Activated CD4-positive, alpha-beta memory T cell treated with anti-CD3 and anti-CD28 coated beads for 36 hours (primary cell): ENCODE measurements around the gene LRMDA. TPM values are rescaled to one million over a fixed set of nuclear protein-coding genes. Genes with fewer than 3 reads are reported as not detected.

Source experiments
- CTCF ChIA-PET: fragments of 350-600 bp; sonication (Branson Sonifier 250); formaldehyde crosslinking; loops from one replicate; lab custom pipeline; 2021; ENCODE audit warnings: antibody characterized with exemption, inconsistent platforms; lab: Charles Lee
- POLR2A ChIA-PET: fragments of 350-600 bp; sonication (Branson Sonifier 250); formaldehyde crosslinking; loops from one replicate; lab custom pipeline; 2021; ENCODE audit warnings: antibody characterized with exemption; lab: Charles Lee
- DNase-seq: peaks from one replicate; pipeline ENCODE4 v3.0.0-alpha.2; 2020
- H3K27ac Mint-ChIP-seq: one replicate; pipeline ENCODE4 v1.8.0; 2021; ENCODE audit warnings: mixed read lengths
- H3K27me3 Mint-ChIP-seq: one replicate; pipeline ENCODE4 v1.8.0; 2021; ENCODE audit warnings: mixed read lengths
- H3K36me3 Mint-ChIP-seq: one replicate; pipeline ENCODE4 v1.8.0; 2021; ENCODE audit warnings: mixed read lengths
- H3K4me1 Mint-ChIP-seq: one replicate; pipeline ENCODE4 v1.8.0; 2021; ENCODE audit warnings: low read depth, mixed read lengths
- H3K4me3 Mint-ChIP-seq: one replicate; pipeline ENCODE4 v1.8.0; 2021; ENCODE audit warnings: mild to moderate bottlenecking, mixed read lengths
- H3K9me3 Mint-ChIP-seq: one replicate; pipeline ENCODE4 v1.8.0; 2021; ENCODE audit warnings: mixed read lengths
- intact Hi-C: fragments of 100-400 bp; cut with micrococcal nuclease; formaldehyde crosslinking; loops from one replicate; pipeline ENCODE4 v1.15.1; 2023
- total RNA-seq, 2 experiments: library from RNA; stranded (reverse); gene quantifications; one replicate each; pipeline ENCODE4 v1.2.3, GENCODE V29; 2021

The LRMDA gene
- total RNA-seq, 2 experiments from 2014 or later, result not detected

- ChIA-PET POLR2A (no interaction called here), CTCF (no interaction called here)
- Mint-ChIP-seq H3K36me3 (no peaks in the 10 kb centered on the region), H3K4me3 (no peak overlapping the region), H3K27ac (no peak overlapping the region), H3K9me3 (no peaks in the 10 kb centered on the region), H3K27me3 (peaks cover 1% of the 10 kb centered on the region), H3K4me1 (no peaks in the 10 kb centered on the region)
- DNase-seq, result no peak
- intact Hi-C loops, result no loop called here
Measured at GRCh38 chr10:76116523-76116922, 685.1 kb downstream of the LRMDA start.

DNA sequence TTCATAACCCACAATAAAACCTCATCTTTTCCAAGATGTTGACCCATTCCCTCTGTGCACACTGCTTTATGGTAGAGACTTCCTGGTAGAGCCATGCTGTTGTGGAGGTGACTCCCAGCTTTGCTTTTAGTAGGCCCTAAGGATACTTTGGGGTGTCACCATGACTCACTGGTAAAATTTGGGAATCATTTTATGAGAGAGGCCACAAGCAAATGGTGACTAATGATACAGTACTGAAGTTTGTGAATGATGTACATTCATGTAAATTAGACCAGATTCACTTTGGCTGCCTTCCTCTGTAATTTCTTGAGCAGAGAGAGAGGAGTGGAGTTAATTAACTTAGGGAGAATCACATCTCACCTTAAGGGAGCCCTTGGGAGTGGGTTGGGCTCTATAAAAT is 686.5 kb downstream of the LRMDA start:
- H3K36me3 Mint-ChIP-seq, result no peaks in the 10 kb centered on the region
- CTCF ChIA-PET, result no interaction called here
- H3K9me3 Mint-ChIP-seq, result no peaks in the 10 kb centered on the region
- no peak overlapping the region for H3K27ac Mint-ChIP-seq
- no peak for DNase-seq
- H3K27me3 Mint-ChIP-seq, result peaks cover 1% of the 10 kb centered on the region
- no peak overlapping the region for H3K4me3 Mint-ChIP-seq
- no peaks in the 10 kb centered on the region for H3K4me1 Mint-ChIP-seq
- POLR2A ChIA-PET, result no interaction called here
- intact Hi-C loops, result no loop called here

DNA sequence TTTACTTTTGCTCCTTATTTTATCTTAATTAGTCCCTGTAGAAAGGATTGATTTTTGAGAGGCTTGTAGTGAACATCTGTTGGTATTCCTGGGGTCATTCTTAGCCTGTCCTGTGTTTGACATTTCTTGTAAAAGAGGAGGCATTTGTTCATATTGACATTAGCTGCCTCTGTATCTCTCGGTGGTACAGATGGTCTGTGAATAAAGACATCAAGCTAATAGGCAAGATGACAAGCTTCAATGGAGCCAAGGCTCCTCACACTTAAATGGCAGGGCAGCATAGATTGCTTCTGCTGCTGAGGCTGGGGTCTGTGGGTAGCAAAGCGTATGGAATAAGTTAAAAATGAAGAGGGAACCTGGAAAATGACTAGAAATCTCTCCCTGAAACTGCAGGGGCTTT is 687.6 kb downstream of the LRMDA start:
- no peak for DNase-seq
- no peaks in the 10 kb centered on the region for H3K36me3 Mint-ChIP-seq
- no peaks in the 10 kb centered on the region for H3K9me3 Mint-ChIP-seq
- ChIA-PET POLR2A (no interaction called here), CTCF (no interaction called here)
- peaks cover 1% of the 10 kb centered on the region for H3K27me3 Mint-ChIP-seq
- no peak overlapping the region for H3K4me3 Mint-ChIP-seq
- intact Hi-C loops, result no loop called here
- H3K4me1 Mint-ChIP-seq, result no peaks in the 10 kb centered on the region
- no peak overlapping the region for H3K27ac Mint-ChIP-seq

GRCh38 chr10:76119515-76119914 is 688.1 kb downstream of the LRMDA start:
- no peaks in the 10 kb centered on the region for H3K9me3 Mint-ChIP-seq
- ChIA-PET CTCF (no interaction called here), POLR2A (no interaction called here)
- no peak overlapping the region for H3K27ac Mint-ChIP-seq
- H3K4me3 Mint-ChIP-seq, result no peak overlapping the region
- DNase-seq, result no peak
- H3K36me3 Mint-ChIP-seq, result no peaks in the 10 kb centered on the region
- intact Hi-C loops, result no loop called here
- H3K4me1 Mint-ChIP-seq, result no peaks in the 10 kb centered on the region
- peaks cover 1% of the 10 kb centered on the region for H3K27me3 Mint-ChIP-seq

- no peak for DNase-seq
- Mint-ChIP-seq H3K4me3 (no peak overlapping the region), H3K9me3 (no peaks in the 10 kb centered on the region), H3K4me1 (no peaks in the 10 kb centered on the region), H3K27me3 (peaks cover 1% of the 10 kb centered on the region), H3K36me3 (no peaks in the 10 kb centered on the region), H3K27ac (no peak overlapping the region)
- intact Hi-C loops, result no loop called here
- CTCF ChIA-PET, result no interaction called here
- POLR2A ChIA-PET, result no interaction called here
Measured at GRCh38 chr10:76122056-76122455, 690.6 kb downstream of the LRMDA start.

DNA sequence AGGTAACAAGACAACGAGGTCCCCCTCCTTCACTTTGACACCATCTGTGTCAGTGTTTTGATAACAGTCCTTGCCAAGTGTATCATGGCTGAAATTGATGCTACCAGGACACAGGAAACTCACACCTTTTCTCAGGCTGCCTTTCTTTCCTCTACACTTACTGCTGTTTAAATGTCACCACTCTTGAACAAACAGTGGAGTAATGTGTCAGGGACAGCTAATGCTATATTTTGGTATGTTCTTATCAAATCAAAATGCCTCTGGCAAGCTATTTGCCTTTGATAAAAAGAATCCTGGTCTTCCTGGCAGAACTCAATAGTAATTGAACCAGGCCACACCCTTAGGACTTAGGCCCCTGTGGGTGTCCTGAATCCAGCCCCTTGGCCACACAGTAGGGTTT is 692.9 kb downstream of the LRMDA start:
- Mint-ChIP-seq H3K4me1 (no peaks in the 10 kb centered on the region), H3K27me3 (peaks cover 1% of the 10 kb centered on the region), H3K9me3 (no peaks in the 10 kb centered on the region), H3K4me3 (no peak overlapping the region), H3K27ac (no peak overlapping the region), H3K36me3 (no peaks in the 10 kb centered on the region)
- DNase-seq, result no peak
- POLR2A ChIA-PET, result no interaction called here
- intact Hi-C loops, result no loop called here
- CTCF ChIA-PET, result no interaction called here

DNA sequence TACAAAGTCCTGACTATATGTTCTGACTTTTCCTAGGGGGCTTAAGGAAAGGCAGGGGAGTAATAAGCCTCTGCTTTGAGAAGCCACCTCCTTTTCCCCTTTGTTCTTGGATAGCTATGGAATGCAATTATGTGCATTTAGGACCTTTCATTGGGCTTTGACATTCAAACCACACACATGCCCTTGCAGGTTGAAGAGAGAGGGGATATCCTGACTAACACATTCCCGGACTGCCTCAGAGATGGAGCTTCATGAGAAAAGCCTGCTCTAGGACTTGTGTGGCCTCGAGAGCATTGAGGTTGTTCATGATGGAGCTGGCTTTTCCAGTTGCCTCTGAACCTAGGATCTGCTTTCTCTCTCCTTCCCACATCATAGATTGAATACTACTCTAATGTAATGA is 694.5 kb downstream of the LRMDA start:
- POLR2A ChIA-PET, result no interaction called here
- H3K36me3 Mint-ChIP-seq, result no peaks in the 10 kb centered on the region
- CTCF ChIA-PET, result no interaction called here
- H3K27ac Mint-ChIP-seq, result no peak overlapping the region
- H3K27me3 Mint-ChIP-seq, result peaks cover under 1% of the 10 kb centered on the region
- intact Hi-C loops, result no loop called here
- no peaks in the 10 kb centered on the region for H3K4me1 Mint-ChIP-seq
- no peak overlapping the region for H3K4me3 Mint-ChIP-seq
- DNase-seq, result no peak
- no peaks in the 10 kb centered on the region for H3K9me3 Mint-ChIP-seq

DNA sequence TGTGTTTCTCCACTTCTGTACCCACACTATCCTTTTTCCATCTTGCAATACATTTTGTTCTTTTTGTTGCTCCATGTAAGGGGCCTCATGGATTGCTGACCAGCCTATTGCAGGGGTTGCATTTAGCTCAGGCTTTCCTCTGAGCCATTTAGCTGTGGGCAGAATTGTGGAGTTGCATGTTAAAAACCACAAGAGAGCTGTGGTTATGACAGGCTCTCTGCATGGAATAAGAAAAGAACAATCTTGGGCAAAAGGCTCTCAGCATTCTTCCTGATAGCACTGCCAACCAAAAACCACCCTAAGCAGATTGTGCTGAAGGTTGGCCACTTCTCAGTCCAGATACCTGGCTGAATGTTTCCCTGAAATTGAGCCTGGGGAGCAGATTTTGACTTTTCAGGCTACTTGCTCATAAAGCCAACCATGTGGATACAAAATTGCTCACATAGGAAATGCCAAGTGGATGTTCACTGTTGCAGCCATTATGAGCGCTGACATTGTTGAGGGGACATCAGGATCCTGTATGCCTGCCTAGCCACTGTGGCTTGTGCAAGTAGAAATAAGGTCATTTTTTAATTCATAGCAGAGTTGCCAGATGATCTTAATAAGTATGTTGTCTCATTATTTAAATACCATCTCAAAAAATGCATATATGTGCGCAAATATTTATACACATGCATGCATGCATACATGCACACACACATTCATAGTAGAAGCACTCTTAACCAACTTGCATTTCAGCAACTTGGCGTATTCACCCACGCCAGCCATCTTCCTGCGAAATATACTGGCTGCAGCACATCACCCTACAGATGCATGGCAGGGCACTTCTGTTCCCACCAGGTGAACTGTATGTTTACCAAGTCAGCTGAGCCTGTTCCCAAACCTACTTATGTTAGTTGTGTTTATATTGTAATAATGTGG is 695.4 kb downstream of the LRMDA start:
- ChIA-PET POLR2A (no interaction called here), CTCF (no interaction called here)
- Mint-ChIP-seq H3K27me3 (no peaks in the 10 kb centered on the region), H3K4me1 (no peaks in the 10 kb centered on the region), H3K4me3 (no peak overlapping the region), H3K27ac (no peak overlapping the region), H3K9me3 (no peaks in the 10 kb centered on the region), H3K36me3 (no peaks in the 10 kb centered on the region)
- DNase-seq, result no peak
- intact Hi-C loops, result no loop called here

DNA sequence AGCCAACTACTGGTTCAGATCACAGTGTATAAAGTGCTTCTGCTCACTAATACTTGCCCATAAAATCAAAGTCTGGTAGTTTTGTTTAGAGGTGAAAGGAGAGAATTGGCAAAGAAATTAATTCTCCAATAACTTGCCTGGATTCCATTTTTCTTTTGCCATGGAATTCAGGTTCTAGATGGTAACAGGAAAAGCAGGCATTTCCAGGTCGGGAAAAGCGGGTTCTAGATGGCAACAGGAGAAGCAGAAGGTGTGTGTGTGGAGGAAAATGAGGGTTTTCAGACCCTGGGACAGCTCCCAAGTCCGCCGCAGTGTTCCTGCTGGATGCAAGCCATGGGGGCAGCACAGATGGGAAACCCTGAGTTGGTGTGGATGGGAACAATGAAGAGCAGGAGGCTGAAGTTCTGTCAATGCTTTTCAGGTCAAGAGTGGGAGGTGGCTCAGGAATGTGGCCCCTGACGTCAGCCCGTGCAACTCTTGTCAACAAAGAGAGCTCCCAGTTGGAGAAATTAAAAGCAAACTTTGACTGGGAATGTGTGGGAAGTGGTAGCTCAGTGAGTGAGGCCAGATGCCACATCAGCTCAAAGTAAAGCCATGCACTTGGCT is 696.7 kb downstream of the LRMDA start:
- Mint-ChIP-seq H3K27ac (no peak overlapping the region), H3K4me1 (no peaks in the 10 kb centered on the region), H3K9me3 (no peaks in the 10 kb centered on the region), H3K36me3 (no peaks in the 10 kb centered on the region), H3K27me3 (no peaks in the 10 kb centered on the region), H3K4me3 (no peak overlapping the region)
- intact Hi-C loops, result no loop called here
- ChIA-PET POLR2A (no interaction called here), CTCF (no interaction called here)
- DNase-seq, result no peak

DNA sequence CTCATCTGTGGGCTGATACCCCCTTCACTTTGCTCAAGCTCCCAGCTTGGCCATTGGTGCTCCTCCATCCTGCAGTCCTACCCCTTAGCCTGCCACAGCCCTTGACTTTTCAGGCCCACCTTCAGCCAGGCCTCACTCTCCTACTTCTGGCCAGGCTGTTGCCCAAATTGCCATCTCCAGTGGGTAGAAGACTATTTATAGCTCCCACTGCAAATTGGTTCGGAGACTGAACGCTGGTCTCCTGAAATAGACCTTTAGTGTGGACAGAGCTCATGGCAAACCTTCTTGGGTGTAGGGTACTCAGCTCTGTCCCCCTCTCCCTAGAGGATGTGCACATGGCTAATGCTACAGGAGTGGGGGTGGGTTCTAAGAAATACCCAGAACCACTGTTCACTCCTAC is 697.8 kb downstream of the LRMDA start:
- H3K4me1 Mint-ChIP-seq, result no peaks in the 10 kb centered on the region
- ChIA-PET CTCF (interaction anchor here (0.6 kb wide), 1 partner anchor 114 kb away, joined by 4 read pairs; no protein-coding TSS in a partner anchor), POLR2A (no interaction called here)
- H3K27me3 Mint-ChIP-seq, result no peaks in the 10 kb centered on the region
- no peaks in the 10 kb centered on the region for H3K36me3 Mint-ChIP-seq
- no peak overlapping the region for H3K27ac Mint-ChIP-seq
- intact Hi-C loops, result no loop called here
- H3K4me3 Mint-ChIP-seq, result no peak overlapping the region
- no peak for DNase-seq
- no peaks in the 10 kb centered on the region for H3K9me3 Mint-ChIP-seq

DNA sequence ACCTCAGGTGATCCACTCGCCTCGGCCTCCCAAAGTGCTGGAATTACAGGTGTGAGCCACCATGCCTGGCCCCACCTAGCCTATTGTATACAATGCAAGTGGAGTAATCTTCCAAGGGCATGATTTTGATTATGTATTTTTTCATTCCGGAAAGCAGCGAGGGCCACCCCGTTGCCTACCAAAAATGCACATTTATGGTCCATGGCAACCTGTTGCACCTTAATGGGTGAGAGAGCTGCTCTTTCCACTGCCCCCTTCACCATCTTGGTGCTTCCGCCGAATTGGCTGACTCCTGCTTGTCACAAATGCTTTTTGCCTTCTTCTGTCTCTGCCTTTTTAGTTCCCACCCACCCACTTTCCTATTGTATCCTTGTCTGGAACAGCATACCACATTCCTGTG is 699.5 kb downstream of the LRMDA start:
- no peak overlapping the region for H3K27ac Mint-ChIP-seq
- DNase-seq, result no peak
- H3K27me3 Mint-ChIP-seq, result no peaks in the 10 kb centered on the region
- H3K36me3 Mint-ChIP-seq, result no peaks in the 10 kb centered on the region
- no peak overlapping the region for H3K4me3 Mint-ChIP-seq
- H3K9me3 Mint-ChIP-seq, result no peaks in the 10 kb centered on the region
- H3K4me1 Mint-ChIP-seq, result no peaks in the 10 kb centered on the region
- ChIA-PET CTCF (no interaction called here), POLR2A (no interaction called here)
- intact Hi-C loops, result no loop called here

DNA sequence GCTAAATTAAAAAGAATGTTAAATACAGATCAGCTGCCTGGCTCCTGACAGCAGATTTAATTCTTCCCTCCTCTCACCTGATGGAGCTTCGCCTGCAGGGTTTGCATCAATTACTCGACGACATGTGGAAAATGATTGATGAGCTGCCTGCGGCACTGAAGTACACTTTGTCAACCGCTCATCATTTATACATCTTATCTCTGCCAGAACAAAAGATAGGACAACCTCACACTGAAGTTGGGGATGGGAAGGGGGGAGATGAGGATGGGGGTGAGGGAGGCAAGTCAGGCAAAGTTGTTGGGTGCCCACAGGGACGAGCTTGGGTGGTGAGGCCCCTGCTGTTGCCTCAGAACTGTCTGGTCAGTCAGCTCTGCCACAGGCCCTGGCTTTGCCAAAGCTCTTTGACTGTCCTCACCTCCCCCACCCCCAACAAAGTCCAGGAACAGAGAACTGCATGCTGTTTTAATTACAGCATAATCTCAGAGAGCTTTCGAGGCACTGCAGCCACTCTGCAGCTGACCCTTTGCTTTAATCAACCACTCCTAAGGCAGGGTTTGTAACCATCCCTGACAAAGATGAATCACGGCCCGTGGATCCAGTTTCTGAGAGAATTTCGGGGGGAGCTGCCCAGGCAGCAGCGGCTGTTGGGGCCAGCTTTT is 702.3 kb downstream of the LRMDA start:
- Mint-ChIP-seq H3K9me3 (no peaks in the 10 kb centered on the region), H3K4me1 (no peaks in the 10 kb centered on the region), H3K4me3 (no peak overlapping the region), H3K27ac (no peak overlapping the region), H3K36me3 (no peaks in the 10 kb centered on the region), H3K27me3 (no peaks in the 10 kb centered on the region)
- intact Hi-C loops, result no loop called here
- CTCF ChIA-PET, result no interaction called here
- no peak for DNase-seq
- POLR2A ChIA-PET, result no interaction called here
